GM12873 (cell line): ENCODE results near the gene TRAPPC12.

Source experiments
- CTCF ChIP-seq: IDR thresholded peaks from 2 replicates; pipeline ENCODE4 v1.5.1; 2012; ENCODE audit warnings: low read depth, mild to moderate bottlenecking, moderate library complexity, low read length, control low read depth; ENCODE audit not compliant: insufficient read depth; ENCODE audit errors: missing control alignments

TRAPPC12 gene

GRCh38 chr2:3411103-3411502 is 31.6 kb downstream of the TRAPPC12 start:
- no peak for TF ChIP-seq CTCF

GRCh38 chr2:3413697-3414096 is 34.2 kb downstream of the TRAPPC12 start:
- TF ChIP-seq CTCF = no peak

- TF ChIP-seq CTCF = no peak
Observed at GRCh38 chr2:3414133-3414860, 34.8 kb downstream of the TRAPPC12 start.

GRCh38 chr2:3418766-3419404 is 39.4 kb downstream of the TRAPPC12 start:
- TF ChIP-seq CTCF = no peak

GRCh38 chr2:3420076-3420768 is 40.7 kb downstream of the TRAPPC12 start:
- TF ChIP-seq CTCF = no peak

- no peak for TF ChIP-seq CTCF
Observed at GRCh38 chr2:3420769-3421397, 41.4 kb downstream of the TRAPPC12 start.

GRCh38 chr2:3421580-3421979 is 42.1 kb downstream of the TRAPPC12 start:
- TF ChIP-seq CTCF = no peak
